Measurements from ENCODE around the gene CCIN. TPM values are rescaled to one million over a fixed set of nuclear protein-coding genes. Genes with fewer than 3 reads are reported as not detected.

The CCIN gene
- total and polyA plus RNA-seq, 9 of the 15 experiments (the other 6 are each of a cell fraction or from before 2014, with no cell fraction given): not detected

DNA sequence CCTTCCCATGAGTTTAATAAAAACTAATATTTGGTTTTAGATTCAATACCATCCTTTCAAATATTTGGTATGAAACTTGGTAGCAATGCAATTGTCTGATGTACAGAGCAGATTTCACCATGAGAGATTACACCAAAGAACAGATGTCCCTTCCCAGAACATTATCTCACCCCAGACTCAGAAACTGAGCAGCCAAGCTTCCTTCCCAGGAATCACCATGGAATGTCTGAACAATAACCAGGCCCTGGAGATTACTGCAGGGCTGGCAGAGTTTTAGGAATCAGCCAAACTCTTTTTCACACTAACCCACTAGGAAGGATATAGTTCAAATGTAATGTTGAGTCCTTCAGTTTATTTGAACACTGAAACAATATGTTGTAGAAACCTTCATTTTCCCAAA, 45.4 kb downstream of the CCIN start:
- no peak for ATAC-seq
- in situ Hi-C loops (cut with MboI): no loop called here
- BruUV-seq (replicated peaks): no TSS peak
- TF ChIP-seq MAFF (IDR thresholded peaks at IDR 0.05; ENCODE audit: low read length) (no peak), TAL1 (IDR thresholded peaks at IDR 0.05) (0 out of 2 replicates have a peak, but pooled peaks have one; percentile 13), ZNF24 (IDR thresholded peaks at IDR 0.05) (no peak), FIP1L1 (IDR thresholded peaks at IDR 0.05; ENCODE audit: low read depth, low read length, poor library complexity, severe bottlenecking) (no peak), RBM22 (IDR thresholded peaks at IDR 0.05; ENCODE audit: low read depth, low read length, poor library complexity, severe bottlenecking) (no peak), MEIS2 (IDR thresholded peaks at IDR 0.05; ENCODE audit: partially characterized antibody) (no peak)
- Histone ChIP-seq H3K4me3 (no peak overlapping the region), H2AFZ (ENCODE audit: low read depth, low read length) (no peak overlapping the region), H3K27ac (ENCODE audit: extremely low read depth, low read depth, low read length) (peak overlapping the region; percentile 44; the same call in 1 of the 3 replicates), H3K9me1 (ENCODE audit: control insufficient read depth, insufficient read depth, low read length) (no peaks in the 10 kb centered on the region), H3K9ac (ENCODE audit: insufficient read depth in 1 of 2, low read depth in 2 of 2, low read length in 2 of 2) (no peak overlapping the region), H3K79me2 (ENCODE audit: control insufficient read depth, insufficient read depth, low read length) (peaks cover 9% of the 10 kb centered on the region), H3K9me3 (replicated peaks; ENCODE audit: control insufficient read depth, insufficient read depth, low read depth, low read length) (no peaks in the 10 kb centered on the region), H3K27me3 (ENCODE audit: control insufficient read depth in 2 of 2, insufficient read depth in 2 of 2, low read length in 2 of 2) (no peaks in the 10 kb centered on the region), H4K20me1 (replicated peaks; ENCODE audit: control insufficient read depth, insufficient read depth, low read length) (peaks cover 6% of the 10 kb centered on the region), H3K4me1 (replicated peaks in 1 of 2; ENCODE audit: control insufficient read depth in 2 of 2, insufficient read depth in 2 of 2, low read length in 2 of 2) (peaks cover 11 to 28% of the 10 kb centered on the region in 2 experiments), H3K4me2 (ENCODE audit: insufficient read depth, low read length) (no peak overlapping the region), H3K36me3 (ENCODE audit: control insufficient read depth, insufficient read depth, low read length) (peaks cover 85% of the 10 kb centered on the region)
- intact Hi-C loops (cut with micrococcal nuclease): no loop called here
- DNase-seq (ENCODE audit: extremely low read depth in 1 of 4, low spot score in 3 of 4): no peak
- no peak for FAIRE-seq
- ChIA-PET CTCF (ENCODE audit: low intra/inter-chr PET ratio) (no interaction called here), POLR2A (interaction anchor here (1.2 kb wide), 1 partner anchor 66 kb away, joined by 3 read pairs; no protein-coding TSS in a partner anchor)

Data from K562 (cell line).